ENCODE results near the gene TBX18.

TBX18 gene

DNA sequence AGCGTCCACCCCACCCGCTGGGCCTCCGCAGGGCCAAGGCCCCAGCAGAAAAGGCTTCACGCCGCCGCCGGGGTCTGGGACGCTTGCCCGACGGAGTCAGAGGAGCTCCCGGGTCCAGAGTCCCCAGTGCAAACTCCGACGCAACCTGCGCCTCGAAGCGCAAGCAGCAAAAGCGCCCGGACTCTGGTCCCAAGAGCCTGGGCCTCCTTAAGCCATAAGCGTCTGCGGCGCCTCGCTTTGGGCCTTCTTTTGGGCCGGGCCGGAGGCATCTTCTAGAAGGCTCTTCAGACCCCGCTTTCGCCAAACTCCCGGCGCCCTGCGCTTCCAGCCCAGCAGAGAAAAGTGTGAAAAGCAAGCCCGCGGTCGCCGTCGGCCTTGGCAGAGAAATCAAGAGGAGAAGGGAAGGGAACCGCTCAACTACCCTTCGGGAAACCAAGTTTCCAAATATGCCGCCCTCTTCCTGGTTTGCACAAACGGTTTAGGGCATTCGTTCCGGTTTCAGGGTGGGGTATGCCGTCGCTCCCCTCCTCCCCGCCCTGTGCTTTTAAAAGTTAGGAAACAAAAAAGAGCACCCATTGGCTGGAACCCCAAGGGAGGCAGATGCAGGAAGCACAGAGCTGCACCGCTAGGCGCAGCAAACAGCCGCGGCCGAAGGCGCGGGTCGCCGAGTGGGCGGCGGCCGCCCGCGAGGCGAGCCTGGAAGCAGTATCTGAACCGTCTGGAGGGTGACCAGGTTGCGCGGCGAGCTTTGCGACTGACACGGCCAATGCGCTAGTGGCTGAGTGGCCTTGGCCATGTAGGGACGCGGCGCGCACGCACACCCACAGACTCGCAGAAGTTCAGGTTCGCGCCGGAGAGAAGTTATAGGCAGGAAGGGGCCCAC is 1.2 kb downstream of the TBX18 start (continued):
- TF ChIP-seq ZNF600 (tag by site-specific recombination; IDR thresholded peaks at IDR 0.05) (peak; percentile 75; the same call in 1 of the 2 replicates), ZNF354C (tag by site-specific recombination; IDR thresholded peaks at IDR 0.05; ENCODE audit: borderline replicate concordance, low read depth) (no peak), ZIC2 (tag by site-specific recombination; IDR thresholded peaks at IDR 0.05) (no peak), ZNF140 (tag by site-specific recombination; IDR thresholded peaks at IDR 0.05) (no peak), ZNF138 (tag by site-specific recombination; IDR thresholded peaks at IDR 0.05; ENCODE audit: borderline replicate concordance) (no peak), ZNF19 (tag by site-specific recombination; IDR thresholded peaks at IDR 0.05; ENCODE audit: low read depth) (no peak), ZNF133 (tag by site-specific recombination; IDR thresholded peaks at IDR 0.05) (0 out of 2 replicates have a peak, but pooled peaks have one; percentile 16), ZNF621 (tag by site-specific recombination; IDR thresholded peaks at IDR 0.05) (no peak), ZNF266 (tag by site-specific recombination; IDR thresholded peaks at IDR 0.05; ENCODE audit: low read depth) (no peak), ZNF248 (tag by site-specific recombination; IDR thresholded peaks at IDR 0.05) (no peak), ZNF558 (tag by site-specific recombination; IDR thresholded peaks at IDR 0.05) (no peak), YY1 (tag by site-specific recombination; IDR thresholded peaks at IDR 0.05) (no peak), ZNF707 (tag by site-specific recombination; IDR thresholded peaks at IDR 0.05) (no peak), ZBTB7A (tag by site-specific recombination; IDR thresholded peaks at IDR 0.05; ENCODE audit: low read depth) (no peak), ZNF174 (tag by site-specific recombination; IDR thresholded peaks at IDR 0.05) (no peak), OVOL3 (tag by site-specific recombination; IDR thresholded peaks at IDR 0.05) (no peak), ZNF2 (tag by site-specific recombination; IDR thresholded peaks at IDR 0.05) (no peak; the same call in none of the 2 replicates), ZFHX2 (tag by site-specific recombination; conservative IDR thresholded peaks at IDR 0.05) (peak; percentile 92), ZNF404 (tag by site-specific recombination; IDR thresholded peaks at IDR 0.05) (no peak), HOXC10 (CRISPR knock-in tag; IDR thresholded peaks at IDR 0.05) (no peak), ZNF239 (tag by site-specific recombination; IDR thresholded peaks at IDR 0.05) (no peak), HOXD13 (CRISPR knock-in tag; IDR thresholded peaks at IDR 0.05; ENCODE audit: borderline replicate concordance) (no peak), REPIN1 (tag by site-specific recombination; IDR thresholded peaks at IDR 0.05; ENCODE audit: low read depth) (no peak), ZNF501 (tag by site-specific recombination; IDR thresholded peaks at IDR 0.05) (peak; percentile 87), ZNF768 (tag by site-specific recombination; IDR thresholded peaks at IDR 0.05) (no peak; the same call in 1 of the 2 replicates), ZBTB20 (tag by site-specific recombination; IDR thresholded peaks at IDR 0.05) (peak; percentile 75; the same call in 1 of the 2 replicates)
- TF ChIP-seq, protein P1, sequence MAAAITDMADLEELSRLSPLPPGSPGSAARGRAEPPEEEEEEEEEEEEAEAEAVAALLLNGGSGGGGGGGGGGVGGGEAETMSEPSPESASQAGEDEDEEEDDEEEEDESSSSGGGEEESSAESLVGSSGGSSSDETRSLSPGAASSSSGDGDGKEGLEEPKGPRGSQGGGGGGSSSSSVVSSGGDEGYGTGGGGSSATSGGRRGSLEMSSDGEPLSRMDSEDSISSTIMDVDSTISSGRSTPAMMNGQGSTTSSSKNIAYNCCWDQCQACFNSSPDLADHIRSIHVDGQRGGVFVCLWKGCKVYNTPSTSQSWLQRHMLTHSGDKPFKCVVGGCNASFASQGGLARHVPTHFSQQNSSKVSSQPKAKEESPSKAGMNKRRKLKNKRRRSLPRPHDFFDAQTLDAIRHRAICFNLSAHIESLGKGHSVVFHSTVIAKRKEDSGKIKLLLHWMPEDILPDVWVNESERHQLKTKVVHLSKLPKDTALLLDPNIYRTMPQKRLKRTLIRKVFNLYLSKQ (tag by site-specific recombination; IDR thresholded peaks at IDR 0.05; ENCODE audit: borderline replicate concordance): no peak
- TF ChIP-seq, protein P2, sequence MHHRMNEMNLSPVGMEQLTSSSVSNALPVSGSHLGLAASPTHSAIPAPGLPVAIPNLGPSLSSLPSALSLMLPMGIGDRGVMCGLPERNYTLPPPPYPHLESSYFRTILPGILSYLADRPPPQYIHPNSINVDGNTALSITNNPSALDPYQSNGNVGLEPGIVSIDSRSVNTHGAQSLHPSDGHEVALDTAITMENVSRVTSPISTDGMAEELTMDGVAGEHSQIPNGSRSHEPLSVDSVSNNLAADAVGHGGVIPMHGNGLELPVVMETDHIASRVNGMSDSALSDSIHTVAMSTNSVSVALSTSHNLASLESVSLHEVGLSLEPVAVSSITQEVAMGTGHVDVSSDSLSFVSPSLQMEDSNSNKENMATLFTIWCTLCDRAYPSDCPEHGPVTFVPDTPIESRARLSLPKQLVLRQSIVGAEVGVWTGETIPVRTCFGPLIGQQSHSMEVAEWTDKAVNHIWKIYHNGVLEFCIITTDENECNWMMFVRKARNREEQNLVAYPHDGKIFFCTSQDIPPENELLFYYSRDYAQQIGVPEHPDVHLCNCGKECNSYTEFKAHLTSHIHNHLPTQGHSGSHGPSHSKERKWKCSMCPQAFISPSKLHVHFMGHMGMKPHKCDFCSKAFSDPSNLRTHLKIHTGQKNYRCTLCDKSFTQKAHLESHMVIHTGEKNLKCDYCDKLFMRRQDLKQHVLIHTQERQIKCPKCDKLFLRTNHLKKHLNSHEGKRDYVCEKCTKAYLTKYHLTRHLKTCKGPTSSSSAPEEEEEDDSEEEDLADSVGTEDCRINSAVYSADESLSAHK (tag by site-specific recombination; IDR thresholded peaks at IDR 0.05): no peak
- TF ChIP-seq, protein P3, sequence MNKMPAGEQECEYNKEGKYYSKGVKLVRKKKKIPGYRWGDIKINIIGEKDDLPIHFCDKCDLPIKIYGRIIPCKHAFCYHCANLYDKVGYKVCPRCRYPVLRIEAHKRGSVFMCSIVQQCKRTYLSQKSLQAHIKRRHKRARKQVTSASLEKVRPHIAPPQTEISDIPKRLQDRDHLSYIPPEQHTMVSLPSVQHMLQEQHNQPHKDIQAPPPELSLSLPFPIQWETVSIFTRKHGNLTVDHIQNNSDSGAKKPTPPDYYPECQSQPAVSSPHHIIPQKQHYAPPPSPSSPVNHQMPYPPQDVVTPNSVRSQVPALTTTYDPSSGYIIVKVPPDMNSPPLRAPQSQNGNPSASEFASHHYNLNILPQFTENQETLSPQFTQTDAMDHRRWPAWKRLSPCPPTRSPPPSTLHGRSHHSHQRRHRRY (tag by site-specific recombination; IDR thresholded peaks at IDR 0.05): no peak
- TF ChIP-seq, protein P4, sequence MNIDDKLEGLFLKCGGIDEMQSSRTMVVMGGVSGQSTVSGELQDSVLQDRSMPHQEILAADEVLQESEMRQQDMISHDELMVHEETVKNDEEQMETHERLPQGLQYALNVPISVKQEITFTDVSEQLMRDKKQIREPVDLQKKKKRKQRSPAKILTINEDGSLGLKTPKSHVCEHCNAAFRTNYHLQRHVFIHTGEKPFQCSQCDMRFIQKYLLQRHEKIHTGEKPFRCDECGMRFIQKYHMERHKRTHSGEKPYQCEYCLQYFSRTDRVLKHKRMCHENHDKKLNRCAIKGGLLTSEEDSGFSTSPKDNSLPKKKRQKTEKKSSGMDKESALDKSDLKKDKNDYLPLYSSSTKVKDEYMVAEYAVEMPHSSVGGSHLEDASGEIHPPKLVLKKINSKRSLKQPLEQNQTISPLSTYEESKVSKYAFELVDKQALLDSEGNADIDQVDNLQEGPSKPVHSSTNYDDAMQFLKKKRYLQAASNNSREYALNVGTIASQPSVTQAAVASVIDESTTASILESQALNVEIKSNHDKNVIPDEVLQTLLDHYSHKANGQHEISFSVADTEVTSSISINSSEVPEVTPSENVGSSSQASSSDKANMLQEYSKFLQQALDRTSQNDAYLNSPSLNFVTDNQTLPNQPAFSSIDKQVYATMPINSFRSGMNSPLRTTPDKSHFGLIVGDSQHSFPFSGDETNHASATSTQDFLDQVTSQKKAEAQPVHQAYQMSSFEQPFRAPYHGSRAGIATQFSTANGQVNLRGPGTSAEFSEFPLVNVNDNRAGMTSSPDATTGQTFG (tag by site-specific recombination; IDR thresholded peaks at IDR 0.05; ENCODE audit: borderline replicate concordance): no peak
- TF ChIP-seq, protein P5, sequence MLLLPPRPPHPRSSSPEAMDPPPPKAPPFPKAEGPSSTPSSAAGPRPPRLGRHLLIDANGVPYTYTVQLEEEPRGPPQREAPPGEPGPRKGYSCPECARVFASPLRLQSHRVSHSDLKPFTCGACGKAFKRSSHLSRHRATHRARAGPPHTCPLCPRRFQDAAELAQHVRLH (tag by site-specific recombination; IDR thresholded peaks at IDR 0.05): peak; percentile 91
- TF ChIP-seq, protein P6, sequence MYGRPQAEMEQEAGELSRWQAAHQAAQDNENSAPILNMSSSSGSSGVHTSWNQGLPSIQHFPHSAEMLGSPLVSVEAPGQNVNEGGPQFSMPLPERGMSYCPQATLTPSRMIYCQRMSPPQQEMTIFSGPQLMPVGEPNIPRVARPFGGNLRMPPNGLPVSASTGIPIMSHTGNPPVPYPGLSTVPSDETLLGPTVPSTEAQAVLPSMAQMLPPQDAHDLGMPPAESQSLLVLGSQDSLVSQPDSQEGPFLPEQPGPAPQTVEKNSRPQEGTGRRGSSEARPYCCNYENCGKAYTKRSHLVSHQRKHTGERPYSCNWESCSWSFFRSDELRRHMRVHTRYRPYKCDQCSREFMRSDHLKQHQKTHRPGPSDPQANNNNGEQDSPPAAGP (tag by site-specific recombination; IDR thresholded peaks at IDR 0.05): 0 out of 2 replicates have a peak, but pooled peaks have one; percentile 30
